HepG2 (cell line): ENCODE results near the gene ZNF48. TPM values are rescaled to one million over a fixed set of nuclear protein-coding genes. Genes with fewer than 3 reads are reported as not detected.
A peak's percentile ranks its signal among the peaks of the same experiment; 100 is the strongest.

ENCODE experiments used
- CBX5 ChIP-seq: sonication (generic); formaldehyde crosslinking; IDR thresholded peaks from 2 replicates; pipeline ENCODE4 v1.4.0; 2020; ENCODE audit warnings: missing genetic modification reagents, borderline replicate concordance
- CCAR2 ChIP-seq: fragments of 200-400 bp; formaldehyde crosslinking; optimal IDR thresholded peaks from 2 replicates; pipeline ENCODE3; 2018; ENCODE audit warnings: low read depth, mild to moderate bottlenecking, low read length, moderate library complexity
- EEA1 ChIP-seq: sonication (generic); formaldehyde crosslinking; IDR thresholded peaks from 2 replicates; pipeline ENCODE4 v1.5.1; 2020; ENCODE audit warnings: mild to moderate bottlenecking, missing genetic modification reagents, borderline replicate concordance
- ETV5 ChIP-seq: IDR thresholded peaks from 2 replicates; pipeline ENCODE4 v1.6.1; 2018; ENCODE audit warnings: missing biosample characterization, missing genetic modification reagents, inconsistent platforms, borderline replicate concordance
- NKX3-1 ChIP-seq: sonication (generic); formaldehyde crosslinking; IDR thresholded peaks from 2 replicates; pipeline ENCODE4 v1.5.0; 2020; ENCODE audit warnings: missing genetic modification reagents
- YEATS2 ChIP-seq: sonication (generic); formaldehyde crosslinking; IDR thresholded peaks from 2 replicates; pipeline ENCODE4 v1.4.0; 2020; ENCODE audit warnings: missing genetic modification reagents, borderline replicate concordance
- YY1 ChIP-seq: IDR thresholded peaks from 2 replicates; pipeline ENCODE4 v1.6.1; 2011; ENCODE audit warnings: low read length, low read depth, moderate library complexity, mild to moderate bottlenecking; ENCODE audit not compliant: insufficient read depth, insufficient replicate concordance
- ZFP36 ChIP-seq: fragments of 150-350 bp; IDR thresholded peaks from 2 replicates; pipeline ENCODE4 v1.6.1; 2018; ENCODE audit warnings: borderline replicate concordance, low read length, low read depth; ENCODE audit not compliant: partially characterized antibody
- ZMYM3 ChIP-seq: sonication (generic); formaldehyde crosslinking; IDR thresholded peaks from 2 replicates; pipeline ENCODE4 v1.5.1; 2020; ENCODE audit warnings: mild to moderate bottlenecking, missing genetic modification reagents
- ZNF282 ChIP-seq: fragments of 450-650 bp; IDR thresholded peaks from 2 replicates; pipeline ENCODE4 v1.6.1; 2018; ENCODE audit not compliant: partially characterized antibody
- ZNF749 ChIP-seq: sonication (generic); formaldehyde crosslinking; IDR thresholded peaks from 2 replicates; pipeline ENCODE4 v1.8.0; 2022; ENCODE audit warnings: mild to moderate bottlenecking, missing genetic modification reagents, moderate library complexity, borderline replicate concordance
- ZNF839 ChIP-seq: sonication (generic); formaldehyde crosslinking; IDR thresholded peaks from 2 replicates; pipeline ENCODE4 v1.4.0; 2020; ENCODE audit warnings: missing genetic modification reagents, mild to moderate bottlenecking, borderline replicate concordance
- polyA plus RNA-seq, 8 experiments: library from polyadenylated mRNA; depleted of rRNA in 3 of 8; stranded (reverse) in 7 of 8; unstranded in 1 of 8; fragments of >200 nt; fragmentation: Illumina TruSeq in 4 of 8; extraction: Trizol in 4 of 8; gene quantifications; 2 replicates each; pipeline versions ENCODE4 v1.2.1 to v1.2.3, GENCODE V29; 2011 to 2016; ENCODE audit warnings: low read depth in 4 of 8, missing spikeins in 1 of 8, mixed read lengths in 1 of 8; ENCODE audit not compliant: insufficient read depth in 1 of 8
- total RNA-seq, 5 experiments: library from RNA; depleted of rRNA; stranded (reverse); fragments of >200 nt; fragmentation: Illumina TruSeq; extraction: Trizol; gene quantifications; 2 replicates each; pipeline ENCODE4 v1.2.3, GENCODE V29; 2016; ENCODE audit warnings: low read depth in 1 of 5
- TF ChIP-seq, protein P1 (sequence below): sonication (generic); formaldehyde crosslinking; IDR thresholded peaks from 2 replicates; pipeline ENCODE4 v1.4.0; 2020; ENCODE audit warnings: missing genetic modification reagents, borderline replicate concordance
- TF ChIP-seq, protein P2 (sequence below): sonication (generic); formaldehyde crosslinking; IDR thresholded peaks from 2 replicates; pipeline ENCODE4 v1.4.0; 2020; ENCODE audit warnings: mild to moderate bottlenecking, missing genetic modification reagents, borderline replicate concordance
- TF ChIP-seq, protein P3 (sequence below): IDR thresholded peaks from 2 replicates; pipeline ENCODE4 v1.6.1; 2016; ENCODE audit warnings: control low read depth
- TF ChIP-seq, protein P4 (sequence below): sonication (generic); formaldehyde crosslinking; conservative IDR thresholded peaks from 2 replicates; pipeline ENCODE4 v1.8.0; 2022; ENCODE audit warnings: mild to moderate bottlenecking, moderate library complexity, missing genetic modification reagents
- TF ChIP-seq, protein P5 (sequence below): sonication (generic); formaldehyde crosslinking; IDR thresholded peaks from 2 replicates; pipeline ENCODE4 v1.5.1; 2020; ENCODE audit warnings: mild to moderate bottlenecking, moderate library complexity, missing genetic modification reagents

The ZNF48 gene
- total and polyA plus RNA-seq, 2 of the 13 experiments (the other 11 are each of a cell fraction or from before 2014, with no cell fraction given) = 9.9 to 12.3 TPM

DNA sequence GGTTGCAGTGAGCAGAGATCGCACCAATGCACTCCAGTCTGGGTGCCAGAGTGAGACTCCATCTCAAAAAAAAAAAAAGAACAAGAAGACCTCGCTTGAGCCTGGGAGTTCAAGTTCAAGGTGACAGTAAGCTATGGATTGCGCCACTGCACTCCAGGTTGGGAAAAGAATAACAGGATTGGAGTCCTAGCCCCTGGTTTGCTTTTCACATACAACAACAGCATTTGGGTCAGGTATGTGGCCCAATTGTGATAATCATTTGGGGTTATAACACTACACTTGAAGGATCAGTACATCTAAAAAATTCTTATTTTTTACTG lies 53.9 kb downstream of the ZNF48 start (continued):
- TF ChIP-seq, protein P1, sequence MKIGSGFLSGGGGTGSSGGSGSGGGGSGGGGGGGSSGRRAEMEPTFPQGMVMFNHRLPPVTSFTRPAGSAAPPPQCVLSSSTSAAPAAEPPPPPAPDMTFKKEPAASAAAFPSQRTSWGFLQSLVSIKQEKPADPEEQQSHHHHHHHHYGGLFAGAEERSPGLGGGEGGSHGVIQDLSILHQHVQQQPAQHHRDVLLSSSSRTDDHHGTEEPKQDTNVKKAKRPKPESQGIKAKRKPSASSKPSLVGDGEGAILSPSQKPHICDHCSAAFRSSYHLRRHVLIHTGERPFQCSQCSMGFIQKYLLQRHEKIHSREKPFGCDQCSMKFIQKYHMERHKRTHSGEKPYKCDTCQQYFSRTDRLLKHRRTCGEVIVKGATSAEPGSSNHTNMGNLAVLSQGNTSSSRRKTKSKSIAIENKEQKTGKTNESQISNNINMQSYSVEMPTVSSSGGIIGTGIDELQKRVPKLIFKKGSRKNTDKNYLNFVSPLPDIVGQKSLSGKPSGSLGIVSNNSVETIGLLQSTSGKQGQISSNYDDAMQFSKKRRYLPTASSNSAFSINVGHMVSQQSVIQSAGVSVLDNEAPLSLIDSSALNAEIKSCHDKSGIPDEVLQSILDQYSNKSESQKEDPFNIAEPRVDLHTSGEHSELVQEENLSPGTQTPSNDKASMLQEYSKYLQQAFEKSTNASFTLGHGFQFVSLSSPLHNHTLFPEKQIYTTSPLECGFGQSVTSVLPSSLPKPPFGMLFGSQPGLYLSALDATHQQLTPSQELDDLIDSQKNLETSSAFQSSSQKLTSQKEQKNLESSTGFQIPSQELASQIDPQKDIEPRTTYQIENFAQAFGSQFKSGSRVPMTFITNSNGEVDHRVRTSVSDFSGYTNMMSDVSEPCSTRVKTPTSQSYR = no peak
- TF ChIP-seq ZNF749 (no peak), ZMYM3 (CRISPR knock-in tag) (peak; percentile 76), EEA1 (CRISPR knock-in tag) (no peak), NKX3-1 (CRISPR knock-in tag) (no peak), ETV5 (no peak), CCAR2 (no peak), YY1 (no peak), ZNF282 (no peak), ZNF839 (CRISPR knock-in tag) (no peak), YEATS2 (CRISPR knock-in tag) (no peak), ZFP36 (no peak), CBX5 (CRISPR knock-in tag) (peak; percentile 39; the same call in 1 of the 2 replicates)
- TF ChIP-seq, protein P2, sequence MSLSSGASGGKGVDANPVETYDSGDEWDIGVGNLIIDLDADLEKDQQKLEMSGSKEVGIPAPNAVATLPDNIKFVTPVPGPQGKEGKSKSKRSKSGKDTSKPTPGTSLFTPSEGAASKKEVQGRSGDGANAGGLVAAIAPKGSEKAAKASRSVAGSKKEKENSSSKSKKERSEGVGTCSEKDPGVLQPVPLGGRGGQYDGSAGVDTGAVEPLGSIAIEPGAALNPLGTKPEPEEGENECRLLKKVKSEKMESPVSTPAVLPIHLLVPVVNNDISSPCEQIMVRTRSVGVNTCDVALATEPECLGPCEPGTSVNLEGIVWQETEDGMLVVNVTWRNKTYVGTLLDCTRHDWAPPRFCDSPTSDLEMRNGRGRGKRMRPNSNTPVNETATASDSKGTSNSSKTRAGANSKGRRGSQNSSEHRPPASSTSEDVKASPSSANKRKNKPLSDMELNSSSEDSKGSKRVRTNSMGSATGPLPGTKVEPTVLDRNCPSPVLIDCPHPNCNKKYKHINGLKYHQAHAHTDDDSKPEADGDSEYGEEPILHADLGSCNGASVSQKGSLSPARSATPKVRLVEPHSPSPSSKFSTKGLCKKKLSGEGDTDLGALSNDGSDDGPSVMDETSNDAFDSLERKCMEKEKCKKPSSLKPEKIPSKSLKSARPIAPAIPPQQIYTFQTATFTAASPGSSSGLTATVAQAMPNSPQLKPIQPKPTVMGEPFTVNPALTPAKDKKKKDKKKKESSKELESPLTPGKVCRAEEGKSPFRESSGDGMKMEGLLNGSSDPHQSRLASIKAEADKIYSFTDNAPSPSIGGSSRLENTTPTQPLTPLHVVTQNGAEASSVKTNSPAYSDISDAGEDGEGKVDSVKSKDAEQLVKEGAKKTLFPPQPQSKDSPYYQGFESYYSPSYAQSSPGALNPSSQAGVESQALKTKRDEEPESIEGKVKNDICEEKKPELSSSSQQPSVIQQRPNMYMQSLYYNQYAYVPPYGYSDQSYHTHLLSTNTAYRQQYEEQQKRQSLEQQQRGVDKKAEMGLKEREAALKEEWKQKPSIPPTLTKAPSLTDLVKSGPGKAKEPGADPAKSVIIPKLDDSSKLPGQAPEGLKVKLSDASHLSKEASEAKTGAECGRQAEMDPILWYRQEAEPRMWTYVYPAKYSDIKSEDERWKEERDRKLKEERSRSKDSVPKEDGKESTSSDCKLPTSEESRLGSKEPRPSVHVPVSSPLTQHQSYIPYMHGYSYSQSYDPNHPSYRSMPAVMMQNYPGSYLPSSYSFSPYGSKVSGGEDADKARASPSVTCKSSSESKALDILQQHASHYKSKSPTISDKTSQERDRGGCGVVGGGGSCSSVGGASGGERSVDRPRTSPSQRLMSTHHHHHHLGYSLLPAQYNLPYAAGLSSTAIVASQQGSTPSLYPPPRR (CRISPR knock-in tag) = peak; percentile 76; the same call in 1 of the 2 replicates
- TF ChIP-seq, protein P3, sequence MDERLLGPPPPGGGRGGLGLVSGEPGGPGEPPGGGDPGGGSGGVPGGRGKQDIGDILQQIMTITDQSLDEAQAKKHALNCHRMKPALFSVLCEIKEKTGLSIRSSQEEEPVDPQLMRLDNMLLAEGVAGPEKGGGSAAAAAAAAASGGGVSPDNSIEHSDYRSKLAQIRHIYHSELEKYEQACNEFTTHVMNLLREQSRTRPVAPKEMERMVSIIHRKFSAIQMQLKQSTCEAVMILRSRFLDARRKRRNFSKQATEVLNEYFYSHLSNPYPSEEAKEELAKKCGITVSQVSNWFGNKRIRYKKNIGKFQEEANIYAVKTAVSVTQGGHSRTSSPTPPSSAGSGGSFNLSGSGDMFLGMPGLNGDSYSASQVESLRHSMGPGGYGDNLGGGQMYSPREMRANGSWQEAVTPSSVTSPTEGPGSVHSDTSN (CRISPR knock-in tag) = no peak
- TF ChIP-seq, protein P4, sequence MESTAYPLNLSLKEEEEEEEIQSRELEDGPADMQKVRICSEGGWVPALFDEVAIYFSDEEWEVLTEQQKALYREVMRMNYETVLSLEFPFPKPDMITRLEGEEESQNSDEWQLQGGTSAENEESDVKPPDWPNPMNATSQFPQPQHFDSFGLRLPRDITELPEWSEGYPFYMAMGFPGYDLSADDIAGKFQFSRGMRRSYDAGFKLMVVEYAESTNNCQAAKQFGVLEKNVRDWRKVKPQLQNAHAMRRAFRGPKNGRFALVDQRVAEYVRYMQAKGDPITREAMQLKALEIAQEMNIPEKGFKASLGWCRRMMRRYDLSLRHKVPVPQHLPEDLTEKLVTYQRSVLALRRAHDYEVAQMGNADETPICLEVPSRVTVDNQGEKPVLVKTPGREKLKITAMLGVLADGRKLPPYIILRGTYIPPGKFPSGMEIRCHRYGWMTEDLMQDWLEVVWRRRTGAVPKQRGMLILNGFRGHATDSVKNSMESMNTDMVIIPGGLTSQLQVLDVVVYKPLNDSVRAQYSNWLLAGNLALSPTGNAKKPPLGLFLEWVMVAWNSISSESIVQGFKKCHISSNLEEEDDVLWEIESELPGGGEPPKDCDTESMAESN (CRISPR knock-in tag) = no peak
- TF ChIP-seq, protein P5, sequence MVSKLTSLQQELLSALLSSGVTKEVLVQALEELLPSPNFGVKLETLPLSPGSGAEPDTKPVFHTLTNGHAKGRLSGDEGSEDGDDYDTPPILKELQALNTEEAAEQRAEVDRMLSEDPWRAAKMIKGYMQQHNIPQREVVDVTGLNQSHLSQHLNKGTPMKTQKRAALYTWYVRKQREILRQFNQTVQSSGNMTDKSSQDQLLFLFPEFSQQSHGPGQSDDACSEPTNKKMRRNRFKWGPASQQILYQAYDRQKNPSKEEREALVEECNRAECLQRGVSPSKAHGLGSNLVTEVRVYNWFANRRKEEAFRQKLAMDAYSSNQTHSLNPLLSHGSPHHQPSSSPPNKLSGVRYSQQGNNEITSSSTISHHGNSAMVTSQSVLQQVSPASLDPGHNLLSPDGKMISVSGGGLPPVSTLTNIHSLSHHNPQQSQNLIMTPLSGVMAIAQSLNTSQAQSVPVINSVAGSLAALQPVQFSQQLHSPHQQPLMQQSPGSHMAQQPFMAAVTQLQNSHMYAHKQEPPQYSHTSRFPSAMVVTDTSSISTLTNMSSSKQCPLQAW = no peak; the same call in 1 of the 2 replicates
